Activated naive CD8-positive, alpha-beta T cell (primary cell): ENCODE measurements around the gene ZNF334.

Source experiments
- H3K27ac Mint-ChIP-seq: one replicate; pipeline ENCODE4 v1.8.0; 2021; ENCODE audit warnings: mixed read lengths
- H3K27me3 Mint-ChIP-seq: one replicate; pipeline ENCODE4 v1.8.0; 2021; ENCODE audit warnings: mixed read lengths
- H3K36me3 Mint-ChIP-seq: one replicate; pipeline ENCODE4 v1.8.0; 2021; ENCODE audit warnings: mixed read lengths
- H3K4me1 Mint-ChIP-seq: one replicate; pipeline ENCODE4 v1.8.0; 2021; ENCODE audit warnings: low read depth, mixed read lengths
- H3K4me3 Mint-ChIP-seq: one replicate; pipeline ENCODE4 v1.8.0; 2021; ENCODE audit warnings: mild to moderate bottlenecking, mixed read lengths
- H3K9me3 Mint-ChIP-seq: one replicate; pipeline ENCODE4 v1.8.0; 2021; ENCODE audit warnings: low read depth, mixed read lengths

The ZNF334 gene

DNA sequence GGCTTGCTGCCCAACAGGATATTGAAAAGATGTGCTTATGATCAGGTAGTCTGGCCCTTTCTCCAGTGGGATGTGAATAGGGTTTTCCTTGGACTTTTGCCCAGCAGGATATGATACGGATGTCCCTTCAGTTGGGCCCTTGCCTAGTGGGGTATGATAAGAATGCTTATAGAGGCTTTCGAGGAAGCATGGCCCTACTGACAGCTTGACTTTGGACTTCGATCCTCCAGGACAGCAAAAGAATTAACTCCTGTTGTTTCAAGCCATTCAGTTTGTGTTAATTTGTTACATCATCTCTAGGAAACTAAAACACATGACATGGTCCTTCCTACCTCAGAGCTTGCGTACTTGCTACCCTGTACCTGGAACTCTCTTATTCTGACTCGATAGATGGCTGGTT, 9.7 kb upstream of the ZNF334 start:
- H3K36me3 Mint-ChIP-seq: no peaks in the 10 kb centered on the region
- no peaks in the 10 kb centered on the region for H3K9me3 Mint-ChIP-seq
- no peaks in the 10 kb centered on the region for H3K4me1 Mint-ChIP-seq
- no peak overlapping the region for H3K27ac Mint-ChIP-seq
- peaks cover 8% of the 10 kb centered on the region for H3K27me3 Mint-ChIP-seq
- H3K4me3 Mint-ChIP-seq: no peak overlapping the region

- Mint-ChIP-seq H3K27me3 (peaks cover 8% of the 10 kb centered on the region), H3K27ac (no peak overlapping the region)
These were observed 7.7 kb upstream of the ZNF334 start for GRCh38 chr20:46520976-46521579.

GRCh38 chr20:46520540-46520939, 7.2 kb upstream of the ZNF334 start:
- H3K4me1 Mint-ChIP-seq: no peaks in the 10 kb centered on the region
- H3K27me3 Mint-ChIP-seq: peaks cover 10% of the 10 kb centered on the region
- no peak overlapping the region for H3K27ac Mint-ChIP-seq
- H3K4me3 Mint-ChIP-seq: no peak overlapping the region
- H3K9me3 Mint-ChIP-seq: no peaks in the 10 kb centered on the region
- no peaks in the 10 kb centered on the region for H3K36me3 Mint-ChIP-seq

More at GRCh38 chr20:46520976-46521579, 7.7 kb upstream of the ZNF334 start:
- Mint-ChIP-seq H3K9me3 (no peaks in the 10 kb centered on the region), H3K36me3 (no peaks in the 10 kb centered on the region), H3K4me1 (no peaks in the 10 kb centered on the region), H3K4me3 (no peak overlapping the region)

DNA sequence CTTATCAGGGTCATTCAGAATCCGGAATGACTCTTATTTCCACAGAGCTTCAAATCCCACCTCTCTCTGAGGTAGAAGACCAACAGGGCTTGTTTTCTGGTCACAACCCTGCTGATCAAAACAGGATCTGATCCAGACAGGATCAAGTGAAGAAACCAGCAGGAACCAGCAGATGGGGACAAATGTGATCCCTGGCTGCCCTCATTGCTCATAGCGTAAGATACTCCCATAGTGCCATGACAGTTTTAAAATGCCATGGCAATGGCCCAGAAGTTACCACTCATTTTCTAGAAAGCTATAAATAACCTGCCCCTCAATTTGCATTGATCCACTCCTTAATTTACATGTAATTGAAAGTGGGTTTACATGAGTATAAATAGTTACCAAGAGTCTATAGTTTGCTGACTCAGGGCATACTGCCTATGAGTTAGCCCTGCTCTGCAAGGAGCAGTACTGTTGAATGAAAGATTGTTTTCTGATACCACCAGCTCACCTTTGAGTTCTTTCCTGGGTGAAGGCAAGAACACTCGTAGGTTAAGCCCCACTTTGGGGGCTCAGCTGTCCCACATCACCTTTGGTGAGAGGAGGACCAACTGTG, 6.2 kb upstream of the ZNF334 start:
- H3K27me3 Mint-ChIP-seq: peaks cover 10% of the 10 kb centered on the region
- no peaks in the 10 kb centered on the region for H3K9me3 Mint-ChIP-seq
- no peak overlapping the region for H3K27ac Mint-ChIP-seq
- no peaks in the 10 kb centered on the region for H3K4me1 Mint-ChIP-seq
- H3K4me3 Mint-ChIP-seq: no peak overlapping the region
- no peaks in the 10 kb centered on the region for H3K36me3 Mint-ChIP-seq

- Mint-ChIP-seq H3K27me3 (peaks cover 20% of the 10 kb centered on the region), H3K4me1 (peaks cover 10% of the 10 kb centered on the region), H3K36me3 (peaks cover 2% of the 10 kb centered on the region), H3K27ac (no peak overlapping the region), H3K4me3 (no peak overlapping the region), H3K9me3 (no peaks in the 10 kb centered on the region)
These were observed 3.8 kb downstream of the ZNF334 start for GRCh38 chr20:46509523-46509922.

GRCh38 chr20:46507760-46508407, 5.5 kb downstream of the ZNF334 start:
- H3K36me3 Mint-ChIP-seq: peaks cover 7% of the 10 kb centered on the region
- H3K4me1 Mint-ChIP-seq: peaks cover 6% of the 10 kb centered on the region
- H3K27me3 Mint-ChIP-seq: peaks cover 20% of the 10 kb centered on the region
- peaks cover 14% of the 10 kb centered on the region for H3K9me3 Mint-ChIP-seq
- no peak overlapping the region for H3K27ac Mint-ChIP-seq
- H3K4me3 Mint-ChIP-seq: no peak overlapping the region

- Mint-ChIP-seq H3K4me3 (no peak overlapping the region), H3K4me1 (peaks cover 4% of the 10 kb centered on the region), H3K27me3 (peaks cover 13% of the 10 kb centered on the region), H3K36me3 (peaks cover 19% of the 10 kb centered on the region), H3K9me3 (peaks cover 32% of the 10 kb centered on the region), H3K27ac (no peak overlapping the region)
These were observed 7.9 kb downstream of the ZNF334 start for GRCh38 chr20:46505506-46505905.

GRCh38 chr20:46501961-46502360, 11.4 kb downstream of the ZNF334 start:
- H3K27me3 Mint-ChIP-seq: peaks cover 21% of the 10 kb centered on the region
- no peaks in the 10 kb centered on the region for H3K4me1 Mint-ChIP-seq
- H3K4me3 Mint-ChIP-seq: no peak overlapping the region
- peaks cover 17% of the 10 kb centered on the region for H3K36me3 Mint-ChIP-seq
- H3K9me3 Mint-ChIP-seq: peaks cover 32% of the 10 kb centered on the region
- H3K27ac Mint-ChIP-seq: no peak overlapping the region

DNA sequence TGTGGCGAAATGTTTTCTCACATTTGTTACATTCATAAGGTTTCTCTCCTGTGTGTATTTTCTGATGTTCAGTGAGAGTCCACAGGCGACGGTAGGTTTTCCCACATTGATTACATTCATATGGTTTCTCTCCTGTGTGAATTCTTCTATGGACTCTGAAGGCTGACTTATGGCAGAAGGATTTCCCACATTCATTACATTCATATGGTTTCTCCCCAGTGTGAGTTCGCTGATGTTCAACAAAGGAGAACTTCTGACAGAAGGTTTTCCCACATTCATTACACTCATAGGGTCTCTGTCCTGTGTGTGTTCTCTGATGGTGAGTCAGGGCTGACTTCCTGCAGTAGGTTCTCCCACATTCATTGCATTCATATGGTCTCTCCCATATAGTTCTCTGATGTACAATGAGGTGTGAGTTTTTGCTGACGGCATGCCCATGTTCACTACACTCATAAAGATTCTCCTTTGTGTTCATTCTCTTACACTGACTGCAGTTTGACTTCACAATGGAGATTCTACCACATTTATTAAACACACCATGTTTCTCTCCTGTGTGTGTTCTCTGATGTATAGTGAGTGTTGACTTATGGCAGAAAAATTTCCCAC, 11.9 kb downstream of the ZNF334 start:
- no peak overlapping the region for H3K27ac Mint-ChIP-seq
- H3K9me3 Mint-ChIP-seq: peaks cover 32% of the 10 kb centered on the region
- H3K4me3 Mint-ChIP-seq: no peak overlapping the region
- peaks cover 25% of the 10 kb centered on the region for H3K27me3 Mint-ChIP-seq
- no peaks in the 10 kb centered on the region for H3K4me1 Mint-ChIP-seq
- H3K36me3 Mint-ChIP-seq: peaks cover 17% of the 10 kb centered on the region

- no peaks in the 10 kb centered on the region for H3K9me3 Mint-ChIP-seq
- H3K4me1 Mint-ChIP-seq: no peaks in the 10 kb centered on the region
- peaks cover 33% of the 10 kb centered on the region for H3K27me3 Mint-ChIP-seq
- no peak overlapping the region for H3K27ac Mint-ChIP-seq
- H3K4me3 Mint-ChIP-seq: no peak overlapping the region
- no peaks in the 10 kb centered on the region for H3K36me3 Mint-ChIP-seq
These were observed 19.3 kb downstream of the ZNF334 start for GRCh38 chr20:46494077-46494476.

- Mint-ChIP-seq H3K27me3 (peaks cover 31% of the 10 kb centered on the region), H3K9me3 (no peaks in the 10 kb centered on the region), H3K4me1 (no peaks in the 10 kb centered on the region), H3K4me3 (no peak overlapping the region), H3K27ac (no peak overlapping the region), H3K36me3 (no peaks in the 10 kb centered on the region)
These were observed 22.0 kb downstream of the ZNF334 start for GRCh38 chr20:46491354-46491753.

- H3K27ac Mint-ChIP-seq: no peak overlapping the region
- no peak overlapping the region for H3K4me3 Mint-ChIP-seq
- no peaks in the 10 kb centered on the region for H3K9me3 Mint-ChIP-seq
- no peaks in the 10 kb centered on the region for H3K4me1 Mint-ChIP-seq
- no peaks in the 10 kb centered on the region for H3K36me3 Mint-ChIP-seq
- H3K27me3 Mint-ChIP-seq: peaks cover 36% of the 10 kb centered on the region
These were observed 24.9 kb downstream of the ZNF334 start for GRCh38 chr20:46488451-46488850.

DNA sequence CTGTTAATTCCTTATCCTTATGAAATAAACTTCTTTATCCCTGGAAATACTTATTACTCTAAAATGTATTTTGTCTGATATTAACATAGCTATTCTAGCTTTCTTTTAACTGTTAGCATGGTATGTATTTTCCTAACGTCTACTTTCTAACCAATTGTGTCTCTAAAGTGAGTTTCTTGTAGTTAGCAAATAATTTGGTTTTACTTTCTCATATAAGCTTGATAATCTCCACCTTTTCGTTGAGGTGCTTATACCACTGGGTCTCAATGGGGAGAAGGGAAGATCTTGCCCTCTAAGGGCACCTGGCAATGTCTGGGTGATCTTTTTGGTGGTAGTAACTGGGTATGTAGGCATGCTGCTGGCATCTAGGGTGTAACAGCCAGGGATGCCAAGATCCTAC, 25.7 kb downstream of the ZNF334 start:
- Mint-ChIP-seq H3K9me3 (no peaks in the 10 kb centered on the region), H3K27me3 (peaks cover 33% of the 10 kb centered on the region), H3K4me3 (no peak overlapping the region), H3K4me1 (no peaks in the 10 kb centered on the region), H3K36me3 (no peaks in the 10 kb centered on the region), H3K27ac (no peak overlapping the region)

GRCh38 chr20:46485431-46485830, 27.9 kb downstream of the ZNF334 start:
- Mint-ChIP-seq H3K27ac (no peak overlapping the region), H3K4me1 (no peaks in the 10 kb centered on the region), H3K9me3 (no peaks in the 10 kb centered on the region), H3K36me3 (no peaks in the 10 kb centered on the region), H3K27me3 (peaks cover 29% of the 10 kb centered on the region), H3K4me3 (no peak overlapping the region)

- no peak overlapping the region for H3K27ac Mint-ChIP-seq
- no peaks in the 10 kb centered on the region for H3K9me3 Mint-ChIP-seq
- H3K4me3 Mint-ChIP-seq: no peak overlapping the region
- H3K36me3 Mint-ChIP-seq: no peaks in the 10 kb centered on the region
- H3K27me3 Mint-ChIP-seq: peaks cover 30% of the 10 kb centered on the region
- H3K4me1 Mint-ChIP-seq: no peaks in the 10 kb centered on the region
These were observed 28.4 kb downstream of the ZNF334 start for GRCh38 chr20:46484954-46485353.
